UCSD-AML1 (cell line): Measurements from ENCODE around the gene PDE4D.

Experiments used
- DNase-seq: peaks from one replicate; lab custom pipeline; 2025; ENCODE audit not compliant: unreplicated experiment; lab: John Stamatoyannopoulos, UW

PDE4D gene

DNA sequence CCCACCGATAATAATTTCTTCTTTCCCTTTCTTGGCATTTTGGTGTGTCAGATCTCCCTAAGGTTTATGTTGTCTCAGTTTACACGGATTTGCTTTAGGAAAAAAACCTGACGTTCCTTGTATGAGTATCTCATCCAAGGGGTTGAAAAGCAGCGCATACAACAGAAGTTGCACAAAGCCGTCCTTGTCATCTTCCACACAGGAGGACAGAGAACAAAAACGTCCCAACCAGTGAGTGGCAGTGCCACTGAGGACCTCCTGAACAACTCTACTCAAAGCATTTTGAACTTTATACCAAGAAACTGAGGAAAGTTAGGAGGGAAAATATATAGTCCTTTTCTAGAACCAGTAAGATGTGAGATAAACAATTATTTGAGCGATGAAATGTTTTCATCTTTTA, 547.0 kb downstream of the PDE4D start:
- no peak for DNase-seq

DNA sequence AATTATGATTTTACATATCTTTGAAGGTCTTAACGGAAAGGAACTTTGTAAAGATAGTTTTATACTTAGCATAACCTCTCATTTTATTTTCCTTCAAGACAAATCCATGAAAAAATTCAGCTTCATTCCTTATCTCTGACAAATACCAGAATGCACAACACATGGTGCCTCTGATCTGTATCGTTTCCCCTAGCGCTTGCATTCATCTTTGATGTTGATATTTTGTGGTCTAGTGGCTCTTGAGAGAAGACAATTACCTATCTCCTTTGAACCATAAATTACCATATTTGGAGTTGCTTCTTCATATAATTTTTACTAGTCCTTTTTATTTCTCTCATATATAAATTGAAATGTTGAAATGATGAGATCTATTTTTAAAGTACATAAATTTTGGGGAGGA, 551.3 kb downstream of the PDE4D start:
- no peak for DNase-seq

DNA sequence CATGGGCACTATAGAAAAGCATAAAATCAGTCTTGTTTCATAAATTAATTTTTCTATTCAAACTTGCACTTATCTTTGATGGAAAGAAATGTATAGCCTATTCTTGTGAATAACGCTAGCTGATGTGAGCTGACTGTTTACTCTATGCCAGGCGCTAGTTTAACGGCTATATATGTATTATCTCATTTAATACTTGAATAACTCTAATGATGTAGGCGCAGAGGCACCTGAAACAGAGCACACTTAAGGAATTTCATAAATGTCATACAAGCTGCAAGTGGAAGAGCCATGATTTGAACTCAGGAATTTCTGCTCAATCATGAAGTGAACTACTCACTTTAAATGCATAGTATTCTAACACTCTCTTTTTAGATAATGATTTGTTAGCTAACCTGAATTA, 551.8 kb downstream of the PDE4D start:
- DNase-seq, result no peak

DNA sequence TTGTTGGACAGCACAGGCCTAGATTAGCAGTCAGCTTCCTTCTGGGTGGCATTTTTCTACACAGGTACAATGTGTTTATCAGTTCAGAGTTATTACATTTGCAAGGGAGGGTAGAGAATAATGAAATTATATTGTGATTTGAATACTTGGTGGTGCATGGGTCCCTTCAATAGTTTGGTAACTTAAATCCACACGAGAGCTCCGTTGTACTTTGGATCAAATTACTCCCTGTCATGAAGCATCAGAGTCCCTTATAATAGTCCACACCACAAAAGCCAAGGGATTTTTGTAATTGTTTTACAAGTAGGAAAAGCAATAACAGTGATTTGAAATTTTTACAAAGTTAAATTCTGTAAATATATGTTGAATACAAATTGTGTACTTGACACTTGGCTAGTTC, 552.4 kb downstream of the PDE4D start:
- DNase-seq, result no peak

DNA sequence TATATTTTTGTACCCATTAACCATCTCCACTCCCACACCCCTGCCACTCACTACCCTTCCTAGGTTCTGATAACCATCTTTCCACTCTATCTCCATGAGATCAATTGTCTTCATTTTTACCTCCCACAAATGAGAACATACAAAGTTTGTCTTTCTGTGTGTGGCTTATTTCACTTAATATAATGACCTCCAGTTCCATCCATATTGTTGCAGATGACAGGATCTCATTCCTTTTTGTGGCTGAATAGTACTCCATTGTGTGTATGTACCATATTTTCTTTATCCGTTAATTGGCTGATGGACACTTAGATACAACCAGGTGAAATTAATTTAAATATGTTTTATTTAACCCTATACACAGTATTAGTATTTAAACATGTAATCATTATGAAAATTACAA, 552.9 kb downstream of the PDE4D start:
- no peak for DNase-seq

DNA sequence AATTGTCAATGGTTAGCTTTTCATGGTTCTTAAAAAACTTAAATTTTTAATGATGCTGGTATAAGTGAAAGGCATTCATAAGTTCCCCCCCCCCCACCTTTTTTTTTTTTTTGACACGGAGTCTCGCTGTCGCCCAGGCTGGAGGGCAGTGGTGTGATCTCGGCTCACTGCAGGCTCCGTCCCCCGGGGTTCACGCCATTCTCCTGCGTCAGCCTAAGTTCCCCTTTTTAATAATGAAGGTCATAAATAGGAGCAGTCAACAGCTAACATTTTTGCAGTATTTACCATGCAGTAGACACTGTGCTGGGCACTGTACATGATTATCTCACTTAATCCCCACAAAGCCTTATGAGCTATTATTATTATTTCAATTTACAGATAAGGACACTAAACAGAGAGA, 556.3 kb downstream of the PDE4D start:
- DNase-seq, result no peak

DNA sequence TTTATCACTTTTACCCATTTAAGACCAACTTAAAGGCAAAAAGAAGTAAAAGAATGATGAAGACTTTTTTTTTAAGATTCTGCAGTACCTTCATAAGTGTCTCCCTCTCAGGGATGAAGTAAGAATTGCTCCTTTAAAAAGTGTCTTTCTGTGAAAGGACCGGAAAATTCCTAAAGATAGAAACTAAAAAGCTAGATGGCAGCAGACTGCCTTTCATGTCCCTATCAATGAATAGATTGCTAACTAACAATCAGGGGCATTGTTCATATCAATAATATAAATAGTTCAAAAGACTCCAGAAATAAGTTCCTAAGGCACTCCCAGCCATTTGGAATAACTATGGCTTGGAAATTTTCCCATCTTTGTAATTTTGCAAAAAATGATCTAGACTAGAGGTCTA, 558.0 kb downstream of the PDE4D start:
- DNase-seq, result no peak

DNA sequence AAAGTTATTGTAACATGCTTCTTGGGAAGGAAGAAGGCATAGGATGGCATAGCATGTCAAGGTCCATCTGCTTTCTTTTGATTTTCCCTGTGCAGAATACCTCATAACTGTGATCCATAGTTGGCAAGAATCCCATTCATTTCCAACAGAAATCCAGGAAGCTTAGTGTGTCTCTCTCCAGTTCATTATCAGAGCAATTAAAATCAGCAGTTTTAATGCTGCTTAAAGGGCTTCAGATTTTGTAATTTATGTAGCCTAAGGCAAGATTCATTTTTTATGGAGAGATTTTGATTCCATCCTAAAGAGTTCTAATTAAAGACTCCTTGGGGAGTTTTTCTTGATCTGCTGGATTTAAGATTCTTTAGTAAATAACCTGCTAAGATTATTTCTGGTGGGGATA, 560.1 kb downstream of the PDE4D start:
- DNase-seq, result no peak

DNA sequence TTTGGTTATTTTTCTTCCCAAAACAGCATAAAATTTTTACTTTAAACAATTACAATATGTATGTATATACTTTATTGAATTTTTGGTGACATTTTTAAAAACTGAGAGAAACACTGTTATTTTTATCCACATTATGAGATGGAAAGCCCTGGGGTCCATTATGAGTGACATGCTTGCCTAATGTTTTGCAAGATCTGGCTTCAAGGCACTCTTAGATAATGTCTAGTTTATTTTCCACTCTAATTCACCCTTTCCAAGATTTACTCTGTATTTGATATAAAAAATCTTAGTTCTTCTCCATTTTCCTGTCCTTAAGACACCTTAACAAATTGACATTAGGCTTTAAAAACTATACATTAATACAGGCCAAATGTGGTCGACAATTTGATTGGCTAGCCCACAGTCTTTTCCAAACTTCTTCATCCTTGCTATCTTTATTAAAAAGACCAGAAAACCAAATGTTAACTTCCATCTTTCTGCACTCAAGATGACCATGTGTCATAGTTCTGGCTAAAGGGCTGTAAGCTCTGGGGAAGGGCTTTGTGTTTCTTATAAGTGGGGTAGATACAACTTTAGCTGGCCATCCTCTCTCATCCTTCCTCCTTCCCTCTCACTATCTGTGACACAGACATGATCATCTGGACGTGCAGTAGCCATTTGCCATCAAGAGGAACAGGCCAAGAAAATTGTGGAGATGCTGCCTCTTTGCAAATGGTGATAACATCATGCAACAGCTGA, 561.1 kb downstream of the PDE4D start:
- DNase-seq, result no peak

DNA sequence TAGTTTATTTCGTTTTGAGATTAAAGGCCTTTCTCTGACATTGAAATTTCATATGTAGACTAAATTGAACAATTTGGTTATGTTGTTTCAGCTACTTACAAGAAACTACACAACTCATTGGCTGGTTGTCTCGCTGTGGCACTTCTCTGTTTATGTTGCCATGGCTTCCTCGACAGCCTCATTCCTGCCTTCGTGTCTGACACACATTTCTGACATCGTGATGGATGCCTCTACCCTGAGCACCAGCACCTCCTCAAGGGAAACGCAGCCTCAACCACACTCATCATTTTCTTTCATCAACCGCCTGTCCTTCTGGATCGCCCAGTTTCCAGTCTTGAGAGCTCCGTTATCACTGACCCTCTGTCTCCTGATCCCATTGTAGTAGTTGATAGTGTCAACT, 562.8 kb downstream of the PDE4D start:
- DNase-seq, result no peak

DNA sequence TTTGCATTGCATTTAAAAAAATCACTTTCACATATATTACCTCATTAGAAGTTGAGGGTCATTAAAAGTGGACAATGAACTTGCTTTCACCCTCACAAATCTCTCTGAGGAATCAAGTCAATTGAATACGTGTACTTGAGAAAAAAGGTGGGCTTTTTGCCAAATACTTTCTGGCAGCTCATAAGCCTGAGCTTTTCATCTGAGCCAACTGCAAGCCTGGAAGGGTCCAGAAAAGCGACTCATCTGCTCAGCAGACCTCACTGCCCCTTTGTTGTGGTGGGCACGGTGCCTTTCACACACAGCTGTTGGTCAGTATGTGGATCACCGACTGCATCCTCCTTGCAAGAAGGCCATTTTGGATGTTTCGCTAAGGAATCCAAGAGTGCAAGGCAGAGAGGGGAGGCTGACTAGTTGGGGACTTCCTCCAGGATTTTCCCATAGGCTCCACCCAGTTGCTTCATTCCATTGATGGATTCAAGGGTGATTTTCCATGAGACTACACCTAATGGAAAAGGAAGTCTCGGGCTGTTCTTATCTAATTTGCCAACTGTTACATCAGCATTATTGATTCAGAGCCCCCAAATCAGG, 564.7 kb downstream of the PDE4D start:
- DNase-seq, result no peak

DNA sequence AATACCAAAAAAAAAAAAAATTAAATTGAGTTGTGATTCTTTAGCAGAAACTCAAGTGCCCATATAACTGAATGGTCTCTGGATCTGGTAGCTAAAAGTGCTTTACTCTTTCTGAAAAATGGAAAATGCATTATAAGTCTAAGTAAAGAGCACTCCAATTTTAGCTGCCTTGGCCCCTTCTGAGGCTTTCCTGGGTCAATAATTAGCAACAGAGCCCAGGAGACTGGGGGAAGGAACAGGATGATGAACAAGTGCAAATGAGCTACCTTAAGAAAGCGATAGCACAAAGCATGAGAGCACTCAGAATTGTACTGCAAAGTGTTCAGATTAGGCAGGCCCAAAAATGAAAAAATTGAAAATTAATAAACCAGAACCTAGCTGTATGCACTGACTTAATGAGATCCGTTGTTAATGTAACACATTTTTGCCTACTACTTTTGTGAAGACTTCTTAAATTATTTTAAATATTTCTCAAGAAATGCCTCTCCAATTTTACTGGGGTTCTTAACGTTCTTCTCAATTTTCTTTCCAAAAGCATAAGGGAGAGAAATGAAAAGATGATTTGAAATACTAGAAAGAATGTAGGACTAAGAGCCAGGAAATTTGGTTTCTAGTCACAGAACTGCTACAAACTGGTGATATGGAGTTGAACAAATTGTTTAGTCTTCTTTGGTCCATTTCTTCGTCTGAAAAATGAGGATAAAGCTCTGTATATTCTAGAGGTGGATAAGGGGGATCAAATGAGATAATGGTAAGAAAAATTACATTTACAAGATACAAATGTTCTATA, 566.1 kb downstream of the PDE4D start:
- no peak for DNase-seq

DNA sequence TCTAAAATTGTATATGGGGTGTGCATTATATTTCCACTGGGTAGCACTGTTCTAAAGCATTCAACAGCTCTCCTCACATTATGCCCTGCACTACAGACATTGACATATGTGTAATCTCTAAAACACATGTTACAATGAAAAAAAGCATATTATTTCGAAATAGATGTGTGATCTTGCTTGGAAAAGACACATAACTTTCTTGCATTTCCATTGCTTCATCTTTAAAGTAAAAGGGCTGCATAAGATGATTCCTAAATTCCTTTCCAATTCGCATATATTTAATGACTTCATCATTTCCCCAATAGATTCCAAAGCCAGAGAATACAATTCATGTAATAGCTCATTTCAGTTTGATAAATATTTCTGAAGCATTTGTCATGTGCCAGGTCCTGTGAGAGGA, 566.9 kb downstream of the PDE4D start:
- no peak for DNase-seq

DNA sequence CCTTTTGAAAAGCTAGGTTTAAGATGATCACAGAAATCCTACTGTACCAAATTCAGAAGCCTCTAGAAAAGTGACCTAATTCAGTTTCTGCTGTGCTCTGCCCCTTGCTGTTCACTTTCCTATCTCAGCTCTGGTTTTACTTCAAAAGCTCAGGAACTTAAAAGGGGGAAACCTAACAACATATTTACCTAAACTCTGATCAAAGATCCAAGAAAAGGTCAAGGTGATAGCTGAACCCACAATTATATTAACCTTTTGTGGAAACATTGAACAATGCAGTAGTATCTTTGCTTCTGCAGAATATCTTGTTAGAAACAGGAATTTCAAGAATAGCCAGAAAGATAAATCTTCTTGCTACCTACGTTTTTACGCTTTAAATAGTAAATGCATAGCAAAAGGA, 568.5 kb downstream of the PDE4D start:
- DNase-seq, result no peak

DNA sequence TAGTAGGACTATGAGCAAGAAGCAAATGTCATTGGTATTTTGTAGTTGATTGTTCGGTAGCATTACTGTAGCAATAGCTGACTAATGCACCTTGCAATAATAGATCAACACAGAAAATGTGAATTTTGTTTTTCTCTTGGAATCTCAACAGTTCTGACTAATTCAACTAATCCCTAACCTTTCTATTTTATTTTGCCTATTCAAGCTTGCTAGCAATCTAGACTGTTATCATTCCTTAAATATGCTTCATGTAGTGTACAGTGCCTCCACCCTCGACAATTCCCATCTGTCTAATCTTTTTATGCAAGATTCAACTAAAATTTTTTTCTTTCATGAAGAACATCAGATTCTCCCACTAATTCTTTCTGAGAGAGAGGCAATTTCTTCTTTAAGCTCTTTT, 570.6 kb downstream of the PDE4D start:
- DNase-seq, result no peak

DNA sequence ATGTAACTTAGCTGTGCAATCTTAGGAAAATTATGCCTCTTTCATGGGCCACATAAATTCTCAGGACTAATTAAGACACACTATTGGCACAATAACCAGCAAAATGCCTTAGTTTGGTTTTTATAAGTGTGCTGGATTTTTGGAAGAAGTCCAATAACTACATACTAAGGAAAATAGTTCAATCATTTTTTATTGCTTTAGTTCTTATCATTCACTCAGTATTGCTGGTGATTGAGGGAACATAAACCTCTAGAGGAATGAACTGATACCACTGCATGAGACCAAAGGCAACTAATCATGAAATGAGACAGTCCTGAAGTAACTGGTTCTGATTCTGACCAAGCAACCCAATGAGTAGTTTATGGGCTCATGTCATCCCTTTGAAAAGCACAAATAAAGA, 571.5 kb downstream of the PDE4D start:
- no peak for DNase-seq

DNA sequence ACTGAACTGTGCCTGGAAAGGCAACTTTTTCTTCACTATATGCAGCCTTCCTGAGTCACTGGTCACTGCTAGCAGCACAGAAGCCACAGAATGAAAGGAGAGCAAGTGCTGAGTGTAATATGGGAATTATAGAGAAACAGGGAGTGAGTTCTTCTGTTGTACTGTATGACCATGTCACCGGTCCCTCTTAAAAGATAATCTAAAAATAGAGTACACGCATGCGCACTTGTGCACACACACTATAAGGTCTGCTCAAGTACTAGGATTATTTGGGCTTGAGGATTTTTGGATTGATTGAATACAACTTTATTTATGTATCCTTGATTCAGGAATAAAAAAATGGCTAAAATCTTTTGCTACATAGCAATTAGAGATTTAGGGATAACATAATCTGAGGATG, 571.9 kb downstream of the PDE4D start:
- no peak for DNase-seq

DNA sequence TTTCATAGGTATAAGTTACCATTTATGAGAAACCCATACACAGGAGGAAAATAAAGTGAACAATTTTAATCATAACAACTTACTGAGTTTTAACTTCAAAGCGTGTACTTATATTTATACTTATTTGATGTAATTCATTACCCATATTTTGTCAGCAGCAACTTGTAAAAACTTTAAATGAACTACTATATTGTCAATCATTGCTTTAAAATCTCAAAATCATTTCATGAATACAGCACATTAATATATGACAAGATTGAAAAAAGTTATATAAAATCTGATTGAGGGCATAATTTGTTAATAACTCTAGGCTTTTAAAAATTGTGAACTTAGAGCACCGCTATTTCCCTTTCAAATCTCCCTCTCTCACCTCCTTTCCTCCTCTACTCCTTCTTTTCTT, 573.1 kb downstream of the PDE4D start:
- no peak for DNase-seq

DNA sequence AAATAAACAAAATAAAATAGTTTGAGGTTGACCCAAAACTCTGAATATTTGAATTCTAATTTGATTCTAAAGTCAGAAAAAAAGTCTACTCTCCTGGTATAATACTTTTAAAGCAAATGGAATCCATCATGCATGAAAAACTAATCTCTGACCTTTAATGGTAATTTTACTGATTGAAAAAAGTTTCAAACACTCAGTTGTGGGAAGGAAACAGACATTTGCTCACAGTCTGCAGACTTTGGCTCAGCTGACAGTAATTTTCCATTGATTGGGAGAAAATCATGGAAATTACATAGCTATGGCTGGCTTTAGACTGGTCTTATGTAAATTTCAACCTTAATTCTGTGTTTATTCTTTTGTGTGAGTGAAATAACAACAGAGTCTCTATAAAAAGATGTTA, 574.3 kb downstream of the PDE4D start:
- DNase-seq, result no peak

DNA sequence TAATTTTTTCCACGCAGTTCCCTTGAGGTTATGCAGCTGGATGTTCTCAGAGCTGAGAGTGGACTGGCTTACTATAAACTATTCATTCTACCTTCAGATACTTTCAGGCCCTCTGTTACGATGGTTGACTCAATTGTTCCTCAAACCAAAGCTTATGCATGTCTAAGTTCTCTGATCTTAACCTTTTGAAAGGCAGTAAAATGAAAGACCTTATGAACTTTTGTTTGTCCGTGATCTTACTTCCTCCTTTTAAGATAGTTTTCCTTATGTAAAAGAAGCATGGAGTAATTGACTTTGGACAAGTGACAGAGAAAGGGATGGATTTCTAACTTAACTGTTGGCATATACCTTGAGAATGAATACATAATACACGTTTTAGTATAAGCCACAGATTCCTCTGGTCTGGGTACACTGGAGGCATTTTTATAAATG, 575.7 kb downstream of the PDE4D start:
- no peak for DNase-seq

DNA sequence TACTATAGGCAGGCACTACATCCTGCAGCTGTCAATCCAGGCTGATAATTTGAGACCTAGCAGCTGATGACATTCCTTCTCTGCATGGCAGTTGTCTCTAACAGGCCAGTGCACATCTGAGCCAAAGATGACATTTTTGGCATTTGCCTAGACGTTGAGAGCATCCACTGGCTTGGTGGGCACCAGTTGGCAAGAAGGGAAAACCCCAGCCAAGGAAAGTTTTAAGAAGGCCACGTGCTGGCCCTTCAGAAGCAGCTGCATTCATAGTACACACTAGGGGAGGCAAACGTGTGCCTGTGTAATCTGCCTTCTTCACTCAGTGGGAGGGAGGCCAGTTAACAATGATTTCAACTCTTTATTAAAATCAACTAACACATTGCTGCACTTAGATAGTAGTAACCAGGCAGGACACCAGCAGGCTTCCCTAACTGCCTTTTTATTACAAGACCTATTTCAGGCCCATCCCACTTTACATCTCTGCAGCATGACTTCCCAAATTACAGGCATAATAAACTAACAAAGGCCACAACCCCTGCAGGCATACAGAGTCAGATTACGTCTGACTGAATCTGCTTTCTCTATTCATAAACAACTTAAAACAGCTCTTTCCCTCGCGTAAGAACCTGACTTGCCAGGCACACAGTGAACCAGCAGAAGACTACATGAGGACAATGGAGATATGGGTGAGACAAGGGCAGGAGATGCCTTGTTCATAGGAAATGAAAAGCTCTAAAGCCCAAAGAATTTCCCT, 576.3 kb downstream of the PDE4D start:
- no peak for DNase-seq

DNA sequence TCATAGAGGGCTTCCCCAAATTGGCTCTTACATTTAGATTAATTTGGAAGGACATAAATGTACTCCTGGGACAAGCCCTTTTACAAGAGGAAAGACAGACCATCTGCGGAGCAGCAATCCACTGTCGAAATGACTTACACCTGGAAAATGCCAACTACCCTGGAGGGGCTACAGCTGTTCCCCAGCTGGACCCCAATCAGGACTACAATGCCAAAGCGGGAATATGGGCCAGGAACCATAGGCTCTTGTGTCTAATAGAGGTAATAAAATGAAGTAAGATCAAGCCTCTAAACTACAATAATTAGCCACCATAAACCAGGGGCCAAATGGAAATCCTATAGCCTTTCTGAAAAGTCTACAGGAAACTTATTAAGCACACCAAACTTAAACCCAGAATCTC, 581.3 kb downstream of the PDE4D start:
- no peak for DNase-seq
